HG02884 (cell line): ENCODE results near the gene WTIP.
"Not testable (repeated sequence)": the region's sequence is repeated elsewhere in the genome, so short reads cannot be mapped to it uniquely, and the experiment has no call there.

ENCODE experiments used
- ATAC-seq: cut with Tn5 transposase; IDR thresholded peaks from one replicate; pipeline ENCODE4 v1.9.1; 2021; ENCODE audit warnings: mild to moderate bottlenecking, moderate library complexity; ENCODE audit not compliant: unreplicated experiment

WTIP gene

DNA sequence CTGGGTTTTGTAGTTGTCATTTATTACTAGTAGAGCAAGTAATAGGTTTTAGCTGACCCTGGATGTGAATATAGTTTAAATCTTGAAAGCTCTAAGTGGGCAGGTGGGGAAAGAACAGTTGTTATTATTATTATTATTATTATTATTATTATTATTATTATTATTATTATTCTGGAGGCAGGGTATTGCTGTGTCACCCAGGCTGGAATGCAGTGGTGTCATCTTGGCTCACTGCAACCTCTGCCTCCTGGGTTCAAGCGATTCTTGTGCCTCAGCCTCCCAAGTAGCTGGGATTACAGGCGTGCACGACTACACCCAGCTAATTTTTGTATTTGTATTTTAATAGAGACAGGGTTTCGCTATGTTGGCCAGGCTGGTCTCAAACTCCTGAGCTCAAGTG is 3.1 kb upstream of the WTIP start:
- not testable (repeated sequence) for ATAC-seq

DNA sequence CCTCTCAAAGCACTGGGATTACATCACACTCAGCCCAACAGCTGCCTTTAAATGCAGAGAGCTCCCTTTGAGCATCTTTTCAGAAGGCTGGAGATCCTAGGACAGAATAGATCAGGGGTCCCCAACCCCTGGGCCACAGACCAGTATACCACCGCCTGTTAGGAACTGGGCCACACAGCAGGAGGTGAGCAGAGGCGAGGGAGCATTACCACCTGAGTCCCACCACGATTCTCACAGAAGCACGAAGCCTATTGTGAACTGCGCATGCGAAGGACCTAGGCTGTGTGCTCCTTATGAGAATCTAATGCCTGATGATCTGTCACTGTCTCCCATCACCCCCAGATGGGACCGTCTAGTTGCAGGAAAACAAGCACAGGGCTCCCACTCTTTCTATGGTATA is 2.2 kb upstream of the WTIP start:
- no peak for ATAC-seq

DNA sequence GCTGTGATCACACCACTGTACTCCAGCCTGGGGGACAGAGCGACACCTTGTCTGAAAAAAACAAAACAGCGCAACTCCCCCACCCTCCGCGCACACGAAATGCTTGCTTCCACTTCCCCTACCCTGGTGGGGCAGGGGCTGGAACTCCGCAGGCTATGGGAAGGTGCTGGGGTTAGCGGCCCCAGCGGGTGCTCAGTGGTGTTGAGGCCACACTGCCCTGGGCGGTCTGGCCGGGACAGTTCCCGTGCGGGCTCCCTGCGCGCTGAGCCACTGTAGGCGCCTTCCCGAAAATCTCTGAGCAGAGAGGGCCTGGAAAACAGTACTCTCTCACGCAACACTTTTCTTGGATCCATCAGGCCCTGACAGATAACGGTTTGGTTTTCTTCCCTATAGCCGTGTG is 1.1 kb upstream of the WTIP start:
- no peak for ATAC-seq

GRCh38 chr19:34481861-34482379 is 362 bp downstream of the WTIP start:
- no peak for ATAC-seq

GRCh38 chr19:34482380-34483250 is 1.1 kb downstream of the WTIP start:
- ATAC-seq: no peak

DNA sequence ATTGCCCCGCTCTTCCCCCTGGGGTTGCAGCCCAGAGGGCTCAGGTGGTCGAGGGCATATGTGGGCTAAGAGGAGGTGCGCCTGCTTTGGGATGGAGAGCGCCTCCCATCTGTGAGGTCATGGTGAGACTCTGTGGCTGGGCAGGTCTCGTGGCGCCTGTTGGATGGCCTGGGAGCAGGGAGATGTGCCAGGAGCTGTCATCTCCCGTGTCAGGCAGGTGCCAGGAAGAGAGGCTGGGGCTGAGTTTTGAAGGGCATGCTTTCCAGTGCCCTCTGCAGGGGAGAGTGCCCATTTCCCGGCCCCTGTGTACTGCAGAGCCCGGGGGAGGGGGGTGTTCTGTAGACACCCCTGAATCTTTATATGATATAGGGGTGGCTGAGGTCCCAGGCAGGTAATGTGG is 2.8 kb downstream of the WTIP start:
- ATAC-seq: no peak

DNA sequence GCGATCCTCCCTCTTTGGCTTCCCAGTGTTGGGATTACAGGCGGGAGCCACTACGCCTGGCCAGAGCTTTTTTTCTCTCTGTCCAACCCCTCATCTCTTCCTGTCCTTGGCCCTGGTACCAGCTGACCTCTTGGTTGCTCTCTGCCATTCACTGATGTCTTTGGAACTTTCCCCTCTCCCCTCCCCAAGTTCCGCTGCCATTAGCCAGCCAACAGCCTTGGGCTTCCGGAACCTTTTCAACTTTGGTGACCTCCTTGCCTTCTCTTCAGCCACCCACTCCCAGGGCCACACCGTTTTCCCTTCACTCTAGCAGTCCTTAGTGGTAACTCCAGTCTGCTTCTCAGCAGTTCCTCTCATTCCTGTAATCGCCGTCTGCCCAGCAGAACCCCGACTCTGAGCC is 4.3 kb downstream of the WTIP start:
- no peak for ATAC-seq

DNA sequence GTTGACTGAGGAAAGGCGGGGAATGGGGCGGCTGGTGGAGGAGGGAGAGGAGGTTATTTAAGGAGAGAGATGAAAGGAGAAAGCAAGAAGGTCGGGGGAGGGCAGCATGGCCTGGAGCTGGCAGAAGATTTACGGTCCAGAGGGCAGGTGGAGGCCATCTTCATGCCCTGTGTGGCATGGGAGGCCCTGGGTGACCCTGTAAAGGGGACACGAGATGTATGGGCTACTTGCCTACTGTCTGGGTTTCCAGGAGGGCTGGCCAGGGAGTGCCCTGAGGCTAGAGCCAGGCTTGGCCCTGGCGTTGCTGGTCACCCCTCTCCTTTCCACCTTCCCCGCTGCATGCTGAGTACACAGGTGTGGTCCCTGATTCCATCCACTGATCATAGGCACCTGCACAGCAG is 6.1 kb downstream of the WTIP start:
- no peak for ATAC-seq

DNA sequence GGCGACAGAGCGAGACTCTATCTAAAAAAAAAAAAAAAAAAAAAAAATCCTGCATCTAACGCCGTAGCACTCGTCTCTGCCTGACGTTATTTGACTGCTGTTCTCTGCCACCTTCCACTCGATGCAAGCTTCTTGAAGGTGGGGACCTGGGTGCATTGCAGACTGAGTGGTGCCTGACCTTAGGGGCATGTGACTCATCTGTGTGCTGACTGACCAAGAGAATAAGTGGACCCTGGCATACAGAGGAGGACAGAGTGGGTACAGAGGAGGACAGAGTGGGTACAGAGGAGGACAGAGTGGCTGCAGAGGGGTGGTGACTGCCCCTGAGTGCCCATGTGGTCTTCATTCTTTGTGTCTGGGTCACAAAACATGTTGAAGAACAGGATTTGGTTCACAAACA is 7.6 kb downstream of the WTIP start:
- no peak for ATAC-seq

DNA sequence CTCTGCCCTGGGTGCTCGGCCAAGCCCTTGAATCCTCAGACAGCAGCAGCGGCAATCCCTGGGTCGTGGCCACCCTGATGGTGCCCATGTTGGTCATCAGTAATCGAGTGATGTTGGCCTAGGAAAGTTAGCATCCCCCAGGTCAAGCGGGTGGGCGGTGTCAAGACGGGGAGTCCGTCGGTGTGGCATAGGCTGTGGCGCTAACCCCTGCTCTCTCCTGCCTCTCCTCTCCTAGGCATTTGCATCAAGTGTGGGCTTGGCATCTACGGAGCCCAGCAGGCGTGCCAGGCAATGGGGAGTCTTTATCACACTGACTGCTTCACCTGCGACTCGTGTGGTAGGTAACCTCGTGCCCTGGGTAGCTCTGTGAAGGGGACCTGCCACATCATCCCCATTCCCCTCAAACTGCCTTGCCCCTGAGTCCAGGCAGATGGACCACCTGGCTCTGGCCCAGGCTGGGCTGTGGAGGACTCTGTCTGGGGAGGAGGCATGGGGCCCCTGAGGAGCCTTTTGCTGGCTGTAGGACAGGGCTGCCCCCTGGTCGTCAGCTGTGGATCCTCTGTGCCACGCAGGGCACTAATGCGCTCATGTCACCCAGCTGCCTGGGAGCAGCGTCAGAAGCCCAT is 8.7 kb downstream of the WTIP start:
- no peak for ATAC-seq

GRCh38 chr19:34493038-34493648 is 11.6 kb downstream of the WTIP start:
- ATAC-seq: no peak

- no peak for ATAC-seq
These were observed 12.1 kb downstream of the WTIP start for GRCh38 chr19:34493649-34494044.

DNA sequence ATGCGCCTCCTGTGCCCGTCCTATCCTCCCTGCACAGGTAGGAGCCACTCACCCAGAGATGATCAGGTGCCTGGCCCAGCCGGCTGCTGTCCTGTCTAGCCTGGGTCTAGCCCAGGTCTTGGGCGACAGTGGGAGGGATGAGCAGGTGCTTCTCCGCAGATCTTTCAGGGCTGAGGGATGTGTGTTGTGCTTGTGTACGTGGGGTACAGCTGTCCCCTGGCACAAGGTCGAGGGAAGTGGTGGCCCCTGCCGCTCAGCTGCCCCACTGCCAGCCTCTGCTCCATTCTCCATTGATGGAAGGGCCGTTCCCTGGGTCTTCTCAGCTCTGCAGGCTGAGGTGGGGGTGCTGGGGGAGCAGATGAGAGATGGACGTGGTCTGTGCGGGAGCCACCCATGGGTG is 13.0 kb downstream of the WTIP start:
- ATAC-seq: no peak

- ATAC-seq: no peak
These were observed 13.9 kb downstream of the WTIP start for GRCh38 chr19:34495416-34495815.

- no peak for ATAC-seq
These were observed 15.7 kb downstream of the WTIP start for GRCh38 chr19:34497112-34497805.

DNA sequence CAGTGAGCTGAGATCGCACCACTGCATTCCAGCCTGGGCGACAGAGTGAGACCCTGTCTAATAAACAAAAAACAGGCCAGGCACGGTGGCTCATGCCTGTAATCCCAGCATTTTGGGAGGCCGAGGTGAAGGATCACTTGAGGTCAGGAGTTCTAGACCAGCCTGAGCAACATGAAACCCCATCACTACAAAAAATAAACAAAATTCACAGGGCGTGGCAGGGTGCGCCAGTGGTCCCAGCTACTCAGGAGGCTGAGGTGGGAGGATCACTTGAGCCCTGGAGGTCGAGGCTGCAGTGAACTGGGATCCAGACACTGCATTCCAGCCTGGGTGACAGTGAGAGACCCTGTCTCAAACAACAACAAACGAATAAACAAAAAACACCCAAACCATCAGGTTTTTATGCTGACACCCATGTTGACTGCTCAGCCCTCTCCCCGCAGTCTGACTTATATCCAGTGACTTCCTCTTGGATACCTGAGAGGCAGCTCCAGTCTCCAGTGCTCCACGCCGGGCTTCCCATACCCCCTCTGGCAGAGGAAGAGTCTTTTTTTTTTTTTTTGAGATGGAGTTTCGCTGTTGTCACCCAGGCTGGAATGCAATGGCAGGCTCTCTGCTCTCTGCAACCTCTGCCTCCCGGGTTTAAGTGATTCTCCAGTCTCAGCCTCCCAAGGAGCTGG is 17.7 kb downstream of the WTIP start:
- no peak for ATAC-seq

GRCh38 chr19:34500656-34501120 is 19.1 kb downstream of the WTIP start:
- ATAC-seq: no peak

- peak; percentile 78 for ATAC-seq
These were observed 20.1 kb downstream of the WTIP start for GRCh38 chr19:34501339-34502320.
